Epithelial cell of proximal tubule (primary cell): ENCODE results near the gene PLXNB2. TPM values are rescaled to one million over a fixed set of nuclear protein-coding genes. Genes with fewer than 3 reads are reported as not detected.
"Not testable (repeated sequence)": the region's sequence is repeated elsewhere in the genome, so short reads cannot be mapped to it uniquely, and the experiment has no call there.

ENCODE experiments used
- DNase-seq: peaks from one replicate; pipeline ENCODE4 v3.0.0-alpha.2; 2011; ENCODE audit warnings: low read depth
- H3K4me3 ChIP-seq: 2 replicates; pipeline ENCODE4 v1.5.1; 2011; ENCODE audit warnings: low read depth, mild to moderate bottlenecking, low read length
- total RNA-seq: library from RNA; depleted of rRNA; stranded (reverse); fragments of >200 nt; gene quantifications from 2 replicates; pipeline ENCODE4 v1.2.3, GENCODE V29; 2015
- TF ChIP-seq, protein P1 (sequence below): conservative IDR thresholded peaks from 2 replicates; pipeline ENCODE4 v1.5.1; 2012; ENCODE audit warnings: low read depth, mild to moderate bottlenecking, low read length

Gene PLXNB2
- total RNA-seq, 1 donor from 2014 or later, result 177 TPM

DNA sequence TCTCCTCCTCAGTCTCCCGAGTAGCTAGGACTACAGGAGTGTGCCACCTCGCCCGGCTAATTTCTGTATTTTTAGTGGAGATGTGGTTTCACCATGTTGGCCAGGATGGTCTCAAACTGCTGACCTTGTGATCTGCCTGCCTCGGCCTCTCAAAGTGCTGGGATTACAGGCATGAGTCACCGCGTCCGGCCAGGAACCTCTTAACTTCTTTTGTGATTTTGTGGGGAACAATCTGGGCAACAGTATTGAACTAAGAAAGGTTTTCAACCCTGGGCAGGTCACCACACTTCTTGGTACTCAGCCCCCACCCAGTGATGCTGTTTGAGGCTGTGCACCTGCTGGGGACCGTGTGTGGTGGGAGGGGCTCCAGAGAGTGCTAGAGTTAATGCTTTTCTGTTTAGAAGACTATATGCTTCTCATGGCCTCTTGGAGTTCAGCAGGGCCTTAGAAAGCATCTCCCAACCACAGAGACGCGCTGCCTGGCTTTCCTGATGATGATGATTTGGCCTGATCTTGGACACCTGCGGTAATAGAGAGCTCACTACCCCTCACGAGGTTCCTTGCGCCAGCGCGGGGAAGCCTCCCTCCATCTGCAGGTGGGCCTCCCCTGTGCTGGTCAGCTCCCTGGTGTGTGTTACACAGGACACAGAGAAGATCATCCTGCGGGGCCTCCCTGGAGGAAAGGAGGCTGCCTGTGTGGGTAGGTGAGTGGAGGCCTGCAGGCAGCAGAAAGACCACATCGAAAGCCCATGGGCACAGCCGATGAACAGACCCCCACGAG is 18.2 kb upstream of the PLXNB2 start:
- TF ChIP-seq, protein P1, sequence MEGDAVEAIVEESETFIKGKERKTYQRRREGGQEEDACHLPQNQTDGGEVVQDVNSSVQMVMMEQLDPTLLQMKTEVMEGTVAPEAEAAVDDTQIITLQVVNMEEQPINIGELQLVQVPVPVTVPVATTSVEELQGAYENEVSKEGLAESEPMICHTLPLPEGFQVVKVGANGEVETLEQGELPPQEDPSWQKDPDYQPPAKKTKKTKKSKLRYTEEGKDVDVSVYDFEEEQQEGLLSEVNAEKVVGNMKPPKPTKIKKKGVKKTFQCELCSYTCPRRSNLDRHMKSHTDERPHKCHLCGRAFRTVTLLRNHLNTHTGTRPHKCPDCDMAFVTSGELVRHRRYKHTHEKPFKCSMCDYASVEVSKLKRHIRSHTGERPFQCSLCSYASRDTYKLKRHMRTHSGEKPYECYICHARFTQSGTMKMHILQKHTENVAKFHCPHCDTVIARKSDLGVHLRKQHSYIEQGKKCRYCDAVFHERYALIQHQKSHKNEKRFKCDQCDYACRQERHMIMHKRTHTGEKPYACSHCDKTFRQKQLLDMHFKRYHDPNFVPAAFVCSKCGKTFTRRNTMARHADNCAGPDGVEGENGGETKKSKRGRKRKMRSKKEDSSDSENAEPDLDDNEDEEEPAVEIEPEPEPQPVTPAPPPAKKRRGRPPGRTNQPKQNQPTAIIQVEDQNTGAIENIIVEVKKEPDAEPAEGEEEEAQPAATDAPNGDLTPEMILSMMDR, result no peak
- DNase-seq, result no peak
- peak overlapping the region; percentile 62 for H3K4me3 ChIP-seq

DNA sequence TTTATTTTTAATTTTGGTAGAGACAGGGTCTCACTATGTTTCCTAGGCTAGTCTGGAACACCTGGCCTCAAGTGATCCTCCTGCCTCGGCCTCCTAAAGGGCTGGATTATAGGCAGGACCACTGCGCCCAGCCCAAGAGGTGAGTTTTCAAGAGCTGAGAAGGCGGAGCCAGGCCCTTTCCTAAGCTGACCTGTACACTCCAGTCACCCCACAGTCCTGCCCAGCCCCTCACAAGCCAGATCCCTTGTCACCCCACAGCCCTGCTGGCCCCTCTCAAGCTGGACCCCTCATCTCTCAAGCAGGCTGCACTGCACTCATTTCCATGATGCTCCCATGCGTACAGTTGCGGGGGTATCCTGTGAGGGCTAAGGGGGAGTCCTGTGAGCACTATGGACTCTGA is 16.5 kb upstream of the PLXNB2 start:
- TF ChIP-seq, protein P1, result no peak
- no peak overlapping the region for H3K4me3 ChIP-seq
- DNase-seq, result no peak

DNA sequence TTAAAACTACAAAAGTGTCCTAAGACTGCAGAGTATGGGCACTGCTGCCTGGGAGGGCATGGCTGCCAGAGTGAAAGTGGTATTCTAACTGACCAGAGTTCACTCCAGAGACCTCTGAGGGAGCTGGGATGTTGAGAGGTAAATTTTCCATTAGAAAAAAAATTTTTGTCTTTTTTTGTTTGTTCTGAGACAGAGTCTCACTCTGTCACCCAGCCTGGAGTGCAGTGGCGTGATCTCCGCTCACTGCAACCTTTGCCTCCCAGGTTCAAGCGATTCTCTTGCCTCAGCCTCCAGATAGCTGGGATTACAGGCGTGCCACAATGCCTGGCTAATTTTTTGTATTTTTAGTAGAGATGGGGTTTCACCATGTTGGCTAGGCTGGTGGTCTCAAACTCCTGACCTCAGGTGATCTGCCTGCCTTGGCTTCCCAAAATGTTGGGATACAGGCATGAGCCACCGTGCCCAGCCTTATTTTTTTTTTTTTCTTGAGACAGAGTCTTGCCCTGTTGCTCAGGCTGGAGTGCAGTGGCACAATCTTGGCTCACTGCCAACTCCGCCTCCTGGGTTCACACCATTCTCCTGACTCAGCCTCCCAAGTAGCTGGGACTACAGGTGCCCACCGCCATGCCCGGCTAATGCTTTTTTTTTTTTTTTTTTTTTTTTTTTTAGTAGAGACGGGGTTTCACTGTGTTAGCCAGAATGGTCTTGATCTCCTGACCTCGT is 15.1 kb upstream of the PLXNB2 start:
- not testable (repeated sequence) for DNase-seq

DNA sequence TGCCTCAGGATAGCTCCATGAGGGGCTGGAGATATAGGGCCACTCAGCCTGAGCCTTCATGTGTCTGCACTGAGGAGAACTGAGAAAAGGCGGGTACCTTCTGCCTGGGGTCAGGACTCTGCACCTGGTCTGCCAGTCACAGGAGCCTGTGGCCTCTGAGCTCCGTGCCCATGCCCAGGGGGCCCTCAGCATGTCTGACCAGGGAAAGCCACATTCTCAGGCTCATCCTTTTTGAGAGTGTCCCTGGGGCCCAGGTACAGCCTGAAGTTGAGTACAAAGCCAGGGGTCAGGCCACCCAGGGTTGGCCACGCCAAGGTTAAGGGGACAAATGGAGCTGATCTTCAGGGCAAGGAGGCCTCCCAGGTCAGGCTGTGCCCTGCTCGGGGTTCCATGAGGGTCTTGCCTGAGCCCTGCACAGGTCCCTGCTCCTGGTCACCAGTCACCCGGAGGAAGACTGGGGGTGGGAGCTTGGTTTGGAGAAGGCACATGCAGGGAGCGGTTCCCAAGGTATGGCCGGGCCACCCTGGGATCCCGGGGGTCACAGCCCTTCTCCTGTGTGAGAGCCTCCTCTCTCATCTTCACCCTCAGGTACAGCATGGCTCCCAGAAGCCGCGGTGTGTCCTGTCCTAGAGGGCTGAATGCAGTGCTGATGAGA is 13.4 kb upstream of the PLXNB2 start:
- H3K4me3 ChIP-seq, result no peak overlapping the region
- DNase-seq, result no peak
- TF ChIP-seq, protein P1, result no peak

More for the DNA sequence above, 15.1 kb upstream of the PLXNB2 start:
- H3K4me3 ChIP-seq, result not testable (repeated sequence)

DNA sequence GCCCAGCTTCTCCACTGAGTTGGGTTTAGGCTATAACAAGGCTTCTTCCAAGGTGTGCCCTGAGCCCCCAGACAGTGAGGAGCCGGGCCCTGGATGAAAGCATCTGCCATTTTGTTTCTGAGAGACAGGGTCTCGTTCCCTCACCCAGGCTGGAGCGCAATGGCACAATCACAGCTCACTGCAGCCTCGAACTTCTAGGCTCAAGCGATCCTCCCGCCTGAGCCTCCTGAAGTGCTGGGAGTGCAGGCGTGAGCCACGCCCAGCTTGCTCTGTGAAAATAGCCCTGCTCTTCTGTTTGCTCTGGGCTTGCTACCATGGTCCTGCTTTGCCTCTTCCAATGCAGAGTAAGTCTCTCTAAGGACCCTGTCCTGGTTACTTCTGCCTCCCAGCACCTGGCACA is 12.7 kb upstream of the PLXNB2 start:
- no peak overlapping the region for H3K4me3 ChIP-seq
- TF ChIP-seq, protein P1, result no peak
- DNase-seq, result no peak

DNA sequence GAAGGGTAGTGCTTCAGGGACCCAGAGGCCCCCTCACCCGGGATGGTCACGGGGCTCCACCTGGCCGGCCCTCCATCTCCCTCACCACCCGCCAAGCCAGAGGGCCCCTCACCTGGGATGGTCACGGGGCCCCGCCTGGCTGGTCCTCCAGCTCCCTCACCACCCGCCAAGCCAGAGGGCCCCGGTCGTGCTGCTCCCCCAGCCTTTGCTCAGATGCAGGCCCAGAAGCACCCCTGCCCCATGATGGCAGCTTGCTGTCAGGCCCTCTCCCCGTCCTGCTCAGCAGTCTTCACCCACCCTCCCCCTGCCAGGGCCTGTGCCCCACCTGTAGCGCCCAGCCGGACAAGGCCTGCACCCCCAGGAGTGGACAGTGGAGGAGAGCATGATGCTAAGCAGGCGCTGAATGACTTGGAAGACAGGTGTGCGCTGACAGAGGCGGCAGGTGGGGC is 12.1 kb upstream of the PLXNB2 start:
- TF ChIP-seq, protein P1, result no peak
- H3K4me3 ChIP-seq, result no peak overlapping the region
- no peak for DNase-seq

DNA sequence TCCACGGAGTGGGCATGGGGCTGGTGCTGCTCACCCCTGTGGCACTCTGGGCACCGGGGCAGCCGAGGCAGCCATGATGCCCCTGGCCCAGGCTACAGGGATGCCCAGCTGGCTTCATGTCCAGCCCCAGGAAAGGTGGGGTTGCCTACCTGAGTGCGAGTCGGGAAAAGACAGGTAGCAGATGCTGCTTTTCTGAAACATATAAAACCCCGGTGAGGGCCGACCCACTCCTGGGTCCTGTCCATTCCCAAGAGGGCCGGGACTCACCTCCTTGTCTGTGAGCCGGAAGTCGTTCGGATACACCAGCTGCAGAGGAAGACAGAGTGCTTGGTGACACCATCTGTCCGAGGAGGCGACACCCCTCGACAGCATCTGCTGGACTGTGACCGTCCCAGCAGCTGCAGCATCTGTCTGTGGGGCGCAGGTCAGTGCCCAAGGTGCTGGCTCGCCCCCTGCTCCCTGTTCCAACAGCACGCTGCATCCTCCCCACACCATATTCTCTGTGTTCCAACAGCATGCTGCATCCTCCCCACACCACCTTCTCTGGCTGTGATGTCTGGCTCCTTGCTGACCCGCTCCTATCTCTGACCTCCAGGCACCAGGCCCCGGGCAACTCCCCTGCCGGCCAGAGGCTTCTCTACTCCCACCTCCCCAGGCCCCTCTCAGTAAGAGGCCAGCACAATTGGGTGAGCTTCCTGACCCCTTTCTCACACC is 11.4 kb upstream of the PLXNB2 start:
- DNase-seq, result no peak
- TF ChIP-seq, protein P1, result no peak
- no peak overlapping the region for H3K4me3 ChIP-seq
